A549 (cell line): ENCODE data around the gene TMEM38B. TPM values are rescaled to one million over a fixed set of nuclear protein-coding genes. Genes with fewer than 3 reads are reported as not detected.

Experiments used
- ATAC-seq, 2 experiments: fragments of 200-7000 bp in 1 of 2; fragments of >200 bp in 1 of 2; cut with Nextera tagmentation in 1 of 2; cut with Tn5 transposase in 1 of 2; 3 replicates each; pipeline versions ENCODE4 v1.8.0 to v1.9.1; 2018 to 2020; ENCODE audit warnings: mild to moderate bottlenecking in 1 of 2, moderate library complexity in 1 of 2
- CTCF ChIA-PET: fragments of 300-600 bp; sonication (Branson Sonifier 250); formaldehyde crosslinking; extraction: SDS; loops from one replicate; lab custom pipeline; 2021; ENCODE audit warnings: antibody characterized with exemption, inconsistent platforms; lab: Yijun Ruan, JAX
- POLR2A ChIA-PET: fragments of 350-600 bp; formaldehyde crosslinking; extraction: SDS; loops from one replicate; lab custom pipeline; 2021; ENCODE audit warnings: antibody characterized with exemption, inconsistent platforms; lab: Yijun Ruan, JAX
- DNase-seq, 2 experiments: peaks; one replicate each; pipeline versions ENCODE4 v3.0.0 to v3.0.0-alpha.2; 2011 to 2016; ENCODE audit warnings: low read depth in 1 of 2, low spot score in 1 of 2
- FAIRE-seq: peaks from 2 replicates; lab custom pipeline; 2011; peaks lifted over from hg19 to GRCh38; lab: Jason Lieb, UNC
- H3K27ac ChIP-seq, 2 experiments: fragments of >200 bp; sonication (Bioruptor Twin); formaldehyde crosslinking; 3 replicates each; pipeline ENCODE4 v1.5.1; 2016 to 2017
- H3K4me1 ChIP-seq: fragments of >200 bp; sonication (Bioruptor Twin); formaldehyde crosslinking; 3 replicates; pipeline ENCODE4 v1.6.1; 2016
- H3K4me2 ChIP-seq: fragments of >200 bp; sonication (Bioruptor Twin); formaldehyde crosslinking; 3 replicates; pipeline ENCODE4 v1.6.1; 2016
- H3K4me3 ChIP-seq: fragments of >200 bp; sonication (Bioruptor Twin); formaldehyde crosslinking; 3 replicates; pipeline ENCODE4 v1.5.1; 2016
- H3K9me3 ChIP-seq: fragments of >200 bp; sonication (Bioruptor Twin); formaldehyde crosslinking; 3 replicates; pipeline ENCODE4 v1.6.1; 2016
- ATOH8 ChIP-seq: fragments of 250-450 bp; sonication (Bioruptor Pico); IDR thresholded peaks from 2 replicates; pipeline ENCODE4 v1.5.0; 2020; ENCODE audit warnings: low read depth, mild to moderate bottlenecking, moderate library complexity
- BCL3 ChIP-seq: fragments of >200 bp; sonication (Bioruptor Twin); formaldehyde crosslinking; IDR thresholded peaks from 3 replicates; pipeline ENCODE4 v1.6.1; 2016
- CEBPB ChIP-seq, 2 experiments: fragments of >200 bp in 1 of 2; sonication (Bioruptor Twin) in 1 of 2; formaldehyde crosslinking in 1 of 2; IDR thresholded peaks; 2 replicates each; pipeline ENCODE4 v1.6.1; 2012 to 2016
- CHD4 ChIP-seq: fragments of 200-600 bp; sonication (generic); IDR thresholded peaks from 2 replicates; pipeline ENCODE4 v1.6.1; 2016; ENCODE audit warnings: antibody characterized with exemption, mild to moderate bottlenecking, borderline replicate concordance
- FOXS1 ChIP-seq: fragments of 250-450 bp; sonication (Bioruptor Pico); IDR thresholded peaks from 2 replicates; pipeline ENCODE4 v1.5.0; 2020; ENCODE audit warnings: mild to moderate bottlenecking, moderate library complexity
- GATA3 ChIP-seq: IDR thresholded peaks from 2 replicates; pipeline ENCODE4 v1.6.1; 2012; ENCODE audit warnings: borderline replicate concordance
- HEYL ChIP-seq: fragments of 250-450 bp; sonication (Bioruptor Pico); IDR thresholded peaks from 2 replicates; pipeline ENCODE4 v1.8.0; 2021; ENCODE audit warnings: mild to moderate bottlenecking, moderate library complexity
- HOXB5 ChIP-seq: fragments of 250-450 bp; sonication (Bioruptor Pico); IDR thresholded peaks from 2 replicates; pipeline ENCODE4 v1.5.0; 2020; ENCODE audit warnings: mild to moderate bottlenecking, moderate library complexity
- NR3C1 ChIP-seq: fragments of >200 bp; sonication (Bioruptor Twin); formaldehyde crosslinking; IDR thresholded peaks from 3 replicates; pipeline ENCODE4 v1.6.1; 2017
- POLR2A ChIP-seq: IDR thresholded peaks from 2 replicates; pipeline ENCODE4 v1.6.1; 2012; ENCODE audit warnings: mild to moderate bottlenecking, low read length
- POLR2AphosphoS2 ChIP-seq: conservative IDR thresholded peaks from 2 replicates; pipeline ENCODE4 v1.6.1; 2012; ENCODE audit warnings: low read length, improper control_type of control experiment, inconsistent platforms
- RCOR1 ChIP-seq: fragments of 150-350 bp; IDR thresholded peaks from 2 replicates; pipeline ENCODE4 v1.6.1; 2014; ENCODE audit warnings: antibody characterized with exemption, low read length, low read depth
- REST ChIP-seq: fragments of 200-600 bp; sonication (generic); IDR thresholded peaks from 2 replicates; pipeline ENCODE4 v1.6.1; 2016; ENCODE audit warnings: antibody characterized with exemption, mild to moderate bottlenecking, moderate library complexity
- SMC3 ChIP-seq: fragments of >200 bp; sonication (Bioruptor Twin); formaldehyde crosslinking; IDR thresholded peaks from 3 replicates; pipeline ENCODE4 v1.6.1; 2018; ENCODE audit warnings: inconsistent platforms
- SREBF2 ChIP-seq: fragments of 450-650 bp; IDR thresholded peaks from 2 replicates; pipeline ENCODE4 v1.6.1; 2014; ENCODE audit warnings: mild to moderate bottlenecking, moderate library complexity
- ZC3H11A ChIP-seq: fragments of 450-650 bp; IDR thresholded peaks from 2 replicates; pipeline ENCODE4 v1.6.1; 2014; ENCODE audit warnings: antibody characterized with exemption, mild to moderate bottlenecking
- ZFP36 ChIP-seq: fragments of 450-650 bp; IDR thresholded peaks from 2 replicates; pipeline ENCODE4 v1.6.1; 2014; ENCODE audit warnings: borderline replicate concordance; ENCODE audit not compliant: partially characterized antibody
- WGBS: methylation state at CpG from one replicate; pipeline ENCODE4 v1.1.6; 2017; ENCODE audit errors: missing lambda C conversion rate; 5-methylcytosine and 5-hydroxymethylcytosine counted together
- polyA plus RNA-seq, 4 experiments: library from polyadenylated mRNA; depleted of rRNA in 3 of 4; stranded (reverse); fragments of >200 nt; fragmentation: RNase III in 1 of 4; extraction: RNeasy Plus Mini Kit Qiagen cat#74134 plus additional on column Dnase treatment in 1 of 4; gene quantifications; 2 replicates in 3 of 4; 3 replicates in 1 of 4; pipeline ENCODE4 v1.2.3, GENCODE V29; 2011 to 2017
- TF ChIP-seq, protein P1 (sequence below): fragments of >200 bp; sonication (Bioruptor Twin); formaldehyde crosslinking; IDR thresholded peaks from 3 replicates; pipeline ENCODE4 v1.5.1; 2016
- TF ChIP-seq, protein P2 (sequence below): fragments of 150-350 bp; IDR thresholded peaks from 2 replicates; pipeline ENCODE4 v1.6.1; 2014; ENCODE audit warnings: low read depth, mild to moderate bottlenecking, low read length
- TF ChIP-seq, protein P3 (sequence below): fragments of 450-650 bp; IDR thresholded peaks from 2 replicates; pipeline ENCODE4 v1.6.1; 2014; ENCODE audit warnings: antibody characterized with exemption
- TF ChIP-seq, protein P4 (sequence below): fragments of 250-450 bp; sonication (Bioruptor Pico); IDR thresholded peaks from 2 replicates; pipeline ENCODE4 v1.5.0; 2021; ENCODE audit warnings: mild to moderate bottlenecking, moderate library complexity, borderline replicate concordance
- TF ChIP-seq, protein P5 (sequence below): IDR thresholded peaks from 2 replicates; pipeline ENCODE4 v1.6.1; 2012; ENCODE audit warnings: low read depth, borderline replicate concordance

The TMEM38B gene
- polyA plus RNA-seq, 2 of the 4 experiments (the other 2 are of a cell fraction), result 14.7 to 23.3 TPM

- TF ChIP-seq, protein P1, sequence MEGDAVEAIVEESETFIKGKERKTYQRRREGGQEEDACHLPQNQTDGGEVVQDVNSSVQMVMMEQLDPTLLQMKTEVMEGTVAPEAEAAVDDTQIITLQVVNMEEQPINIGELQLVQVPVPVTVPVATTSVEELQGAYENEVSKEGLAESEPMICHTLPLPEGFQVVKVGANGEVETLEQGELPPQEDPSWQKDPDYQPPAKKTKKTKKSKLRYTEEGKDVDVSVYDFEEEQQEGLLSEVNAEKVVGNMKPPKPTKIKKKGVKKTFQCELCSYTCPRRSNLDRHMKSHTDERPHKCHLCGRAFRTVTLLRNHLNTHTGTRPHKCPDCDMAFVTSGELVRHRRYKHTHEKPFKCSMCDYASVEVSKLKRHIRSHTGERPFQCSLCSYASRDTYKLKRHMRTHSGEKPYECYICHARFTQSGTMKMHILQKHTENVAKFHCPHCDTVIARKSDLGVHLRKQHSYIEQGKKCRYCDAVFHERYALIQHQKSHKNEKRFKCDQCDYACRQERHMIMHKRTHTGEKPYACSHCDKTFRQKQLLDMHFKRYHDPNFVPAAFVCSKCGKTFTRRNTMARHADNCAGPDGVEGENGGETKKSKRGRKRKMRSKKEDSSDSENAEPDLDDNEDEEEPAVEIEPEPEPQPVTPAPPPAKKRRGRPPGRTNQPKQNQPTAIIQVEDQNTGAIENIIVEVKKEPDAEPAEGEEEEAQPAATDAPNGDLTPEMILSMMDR, result no peak
- TF ChIP-seq NR3C1 (no peak), CHD4 (no peak), ZC3H11A (no peak)
Observed at GRCh38 chr9:105735366-105735765, 41.0 kb downstream of the TMEM38B start (continued).

DNA sequence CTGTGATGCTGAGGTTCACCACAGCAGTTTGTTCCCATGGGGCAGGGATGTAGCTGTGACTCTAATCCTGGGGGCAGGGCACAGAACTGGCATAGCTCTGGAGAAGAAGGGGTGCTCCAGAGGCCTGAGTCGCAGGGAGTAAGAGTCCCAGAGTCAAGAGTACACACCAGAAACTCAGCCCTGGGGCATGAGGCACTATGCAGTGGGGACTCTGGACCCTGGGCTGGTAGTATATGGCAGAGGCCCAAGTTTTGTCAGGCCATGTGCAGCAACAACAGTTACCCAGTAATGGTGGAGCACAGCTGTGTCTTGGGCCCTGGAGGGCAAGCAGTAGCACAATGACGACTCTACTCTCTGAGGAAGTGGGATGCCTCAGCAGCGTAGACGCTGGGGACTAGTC, 42.9 kb downstream of the TMEM38B start:
- POLR2A ChIA-PET, result no interaction called here
- 81% methylated on average over 4 of the region's 4 CpGs for WGBS
- H3K9me3 ChIP-seq, result peaks cover 19% of the 10 kb centered on the region
- H3K4me2 ChIP-seq, result no peak overlapping the region
- FAIRE-seq, result no peak
- CTCF ChIA-PET, result interaction anchor here (0.9 to 2.2 kb wide), 3 partner anchors 19 to 105 kb away, joined by 3 to 10 read pairs (median 4); no protein-coding TSS in a partner anchor
- DNase-seq, result no peak
- H3K4me3 ChIP-seq, result no peak overlapping the region
- ATAC-seq, result no peak
- H3K4me1 ChIP-seq, result no peaks in the 10 kb centered on the region
- H3K27ac ChIP-seq, result no peak overlapping the region
- TF ChIP-seq, protein P1, result no peak
- TF ChIP-seq HOXB5 (CRISPR knock-in tag), result no peak
- no peak for TF ChIP-seq CEBPB (IDR thresholded peaks at IDR 0.05)
- no peak for TF ChIP-seq SMC3
- no peak for TF ChIP-seq REST
- no peak for TF ChIP-seq RCOR1
- TF ChIP-seq, protein P2, sequence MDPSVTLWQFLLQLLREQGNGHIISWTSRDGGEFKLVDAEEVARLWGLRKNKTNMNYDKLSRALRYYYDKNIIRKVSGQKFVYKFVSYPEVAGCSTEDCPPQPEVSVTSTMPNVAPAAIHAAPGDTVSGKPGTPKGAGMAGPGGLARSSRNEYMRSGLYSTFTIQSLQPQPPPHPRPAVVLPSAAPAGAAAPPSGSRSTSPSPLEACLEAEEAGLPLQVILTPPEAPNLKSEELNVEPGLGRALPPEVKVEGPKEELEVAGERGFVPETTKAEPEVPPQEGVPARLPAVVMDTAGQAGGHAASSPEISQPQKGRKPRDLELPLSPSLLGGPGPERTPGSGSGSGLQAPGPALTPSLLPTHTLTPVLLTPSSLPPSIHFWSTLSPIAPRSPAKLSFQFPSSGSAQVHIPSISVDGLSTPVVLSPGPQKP, result no peak
- no peak for TF ChIP-seq POLR2A
- no peak for TF ChIP-seq ZFP36
- TF ChIP-seq, protein P3, sequence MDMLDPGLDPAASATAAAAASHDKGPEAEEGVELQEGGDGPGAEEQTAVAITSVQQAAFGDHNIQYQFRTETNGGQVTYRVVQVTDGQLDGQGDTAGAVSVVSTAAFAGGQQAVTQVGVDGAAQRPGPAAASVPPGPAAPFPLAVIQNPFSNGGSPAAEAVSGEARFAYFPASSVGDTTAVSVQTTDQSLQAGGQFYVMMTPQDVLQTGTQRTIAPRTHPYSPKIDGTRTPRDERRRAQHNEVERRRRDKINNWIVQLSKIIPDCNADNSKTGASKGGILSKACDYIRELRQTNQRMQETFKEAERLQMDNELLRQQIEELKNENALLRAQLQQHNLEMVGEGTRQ, result no peak
- TF ChIP-seq, protein P4, sequence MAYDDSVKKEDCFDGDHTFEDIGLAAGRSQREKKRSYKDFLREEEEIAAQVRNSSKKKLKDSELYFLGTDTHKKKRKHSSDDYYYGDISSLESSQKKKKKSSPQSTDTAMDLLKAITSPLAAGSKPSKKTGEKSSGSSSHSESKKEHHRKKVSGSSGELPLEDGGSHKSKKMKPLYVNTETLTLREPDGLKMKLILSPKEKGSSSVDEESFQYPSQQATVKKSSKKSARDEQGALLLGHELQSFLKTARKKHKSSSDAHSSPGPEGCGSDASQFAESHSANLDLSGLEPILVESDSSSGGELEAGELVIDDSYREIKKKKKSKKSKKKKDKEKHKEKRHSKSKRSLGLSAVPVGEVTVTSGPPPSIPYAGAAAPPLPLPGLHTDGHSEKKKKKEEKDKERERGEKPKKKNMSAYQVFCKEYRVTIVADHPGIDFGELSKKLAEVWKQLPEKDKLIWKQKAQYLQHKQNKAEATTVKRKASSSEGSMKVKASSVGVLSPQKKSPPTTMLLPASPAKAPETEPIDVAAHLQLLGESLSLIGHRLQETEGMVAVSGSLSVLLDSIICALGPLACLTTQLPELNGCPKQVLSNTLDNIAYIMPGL, result no peak
- TF ChIP-seq GATA3, result no peak
- no peak for TF ChIP-seq SREBF2
- TF ChIP-seq, protein P5, sequence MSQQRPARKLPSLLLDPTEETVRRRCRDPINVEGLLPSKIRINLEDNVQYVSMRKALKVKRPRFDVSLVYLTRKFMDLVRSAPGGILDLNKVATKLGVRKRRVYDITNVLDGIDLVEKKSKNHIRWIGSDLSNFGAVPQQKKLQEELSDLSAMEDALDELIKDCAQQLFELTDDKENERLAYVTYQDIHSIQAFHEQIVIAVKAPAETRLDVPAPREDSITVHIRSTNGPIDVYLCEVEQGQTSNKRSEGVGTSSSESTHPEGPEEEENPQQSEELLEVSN, result no peak
- no peak for TF ChIP-seq ATOH8 (CRISPR knock-in tag)
- no peak for TF ChIP-seq HEYL
- no peak for TF ChIP-seq BCL3
- no peak for TF ChIP-seq POLR2AphosphoS2
- no peak for TF ChIP-seq FOXS1
